ENCODE results near the gene ANTXR1. TPM values are rescaled to one million over a fixed set of nuclear protein-coding genes. Genes with fewer than 3 reads are reported as not detected.

ANTXR1 gene
- total RNA-seq, 1 experiment from 2014 or later, result 37.3 TPM

DNA sequence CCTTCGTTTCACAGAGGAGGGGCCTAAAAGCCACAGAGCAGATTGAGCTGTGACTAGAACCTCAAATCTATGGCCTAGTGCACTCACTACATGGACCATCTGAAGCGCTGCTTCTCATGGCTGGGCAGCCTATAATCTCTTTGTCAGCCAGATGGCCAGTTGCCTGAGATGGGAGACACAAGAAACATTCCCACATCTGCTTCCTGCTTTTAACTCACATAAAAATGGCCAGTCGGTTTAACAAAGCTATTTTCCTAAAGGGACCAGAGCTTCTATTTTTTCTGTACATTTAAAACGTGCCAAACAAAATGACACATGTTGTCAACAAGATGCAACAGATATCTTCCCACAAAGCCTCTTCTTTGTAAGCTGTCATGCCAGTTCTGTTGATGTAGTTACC, 200.2 kb downstream of the ANTXR1 start:
- Histone ChIP-seq H2BK120ac (ENCODE audit: low read depth, low read length, poor library complexity, severe bottlenecking) (no peak overlapping the region), H3T11ph (ENCODE audit: low read length) (no peak overlapping the region), H3K27me3 (ENCODE audit: insufficient read depth, low read length) (no peaks in the 10 kb centered on the region), H3K4me1 (ENCODE audit: insufficient read depth, low read length) (peaks cover 9% of the 10 kb centered on the region; the same call in 1 of the 2 replicates), H2BK5ac (ENCODE audit: insufficient read length, low read length) (no peak overlapping the region), H3K56ac (ENCODE audit: insufficient read length, low read depth, low read length) (no peak overlapping the region), H4K5ac (ENCODE audit: insufficient read length, low read depth, low read length) (no peak overlapping the region), H2BK20ac (ENCODE audit: low read depth, low read length, poor library complexity, severe bottlenecking) (no peak overlapping the region), H3K4ac (ENCODE audit: low read depth, low read length) (no peak overlapping the region), H3K79me1 (ENCODE audit: insufficient read depth, low read depth, low read length, poor library complexity, severe bottlenecking) (no peaks in the 10 kb centered on the region), H4K8ac (replicated peaks; ENCODE audit: insufficient read length, low read depth, low read length) (no peak overlapping the region), H3K27ac (ENCODE audit: insufficient read length, low read depth, low read length) (no peak overlapping the region), H3K79me2 (ENCODE audit: insufficient read depth, low read length) (no peaks in the 10 kb centered on the region), H3K9me3 (ENCODE audit: control insufficient read depth, low read depth, low read length) (no peaks in the 10 kb centered on the region), H3K23ac (ENCODE audit: insufficient read length, low read depth, low read length) (no peak overlapping the region), H2AFZ (ENCODE audit: low read length) (no peak overlapping the region), H4K20me1 (ENCODE audit: control insufficient read depth, insufficient read depth, insufficient read length) (no peaks in the 10 kb centered on the region), H3K9ac (ENCODE audit: extremely low read depth, insufficient read length, low read length) (no peak overlapping the region), H4K91ac (ENCODE audit: insufficient read length, low read depth, low read length) (no peak overlapping the region), H2BK15ac (ENCODE audit: low read depth, low read length) (no peak overlapping the region), H3K23me2 (ENCODE audit: insufficient read length, low read depth, low read length, poor library complexity, severe bottlenecking) (no peaks in the 10 kb centered on the region), H3K18ac (ENCODE audit: insufficient read length, low read depth, low read length) (no peak overlapping the region), H3K14ac (ENCODE audit: insufficient read depth, low read length) (no peak overlapping the region), H2AK5ac (ENCODE audit: insufficient read length, low read length) (no peak overlapping the region), H3K4me2 (ENCODE audit: insufficient read depth, insufficient read length, low read length) (no peak overlapping the region), H2BK12ac (ENCODE audit: insufficient read length, low read depth, low read length) (no peak overlapping the region)
- peaks cover 0 to under 1% of the 10 kb centered on the region in 2 experiments; a peak in 1 of 5 replicates for H3K9me3 Mint-ChIP-seq
- no peak for DNase-seq
- no peaks in the 10 kb centered on the region for H3K27me3 Mint-ChIP-seq (ENCODE audit: low read depth)
- no CpG with 5 or more reads among the region's 4 CpGs for WGBS (ENCODE audit: extremely low coverage, insufficient read length, low lambda C conversion rate)
- TF ChIP-seq, protein P1, sequence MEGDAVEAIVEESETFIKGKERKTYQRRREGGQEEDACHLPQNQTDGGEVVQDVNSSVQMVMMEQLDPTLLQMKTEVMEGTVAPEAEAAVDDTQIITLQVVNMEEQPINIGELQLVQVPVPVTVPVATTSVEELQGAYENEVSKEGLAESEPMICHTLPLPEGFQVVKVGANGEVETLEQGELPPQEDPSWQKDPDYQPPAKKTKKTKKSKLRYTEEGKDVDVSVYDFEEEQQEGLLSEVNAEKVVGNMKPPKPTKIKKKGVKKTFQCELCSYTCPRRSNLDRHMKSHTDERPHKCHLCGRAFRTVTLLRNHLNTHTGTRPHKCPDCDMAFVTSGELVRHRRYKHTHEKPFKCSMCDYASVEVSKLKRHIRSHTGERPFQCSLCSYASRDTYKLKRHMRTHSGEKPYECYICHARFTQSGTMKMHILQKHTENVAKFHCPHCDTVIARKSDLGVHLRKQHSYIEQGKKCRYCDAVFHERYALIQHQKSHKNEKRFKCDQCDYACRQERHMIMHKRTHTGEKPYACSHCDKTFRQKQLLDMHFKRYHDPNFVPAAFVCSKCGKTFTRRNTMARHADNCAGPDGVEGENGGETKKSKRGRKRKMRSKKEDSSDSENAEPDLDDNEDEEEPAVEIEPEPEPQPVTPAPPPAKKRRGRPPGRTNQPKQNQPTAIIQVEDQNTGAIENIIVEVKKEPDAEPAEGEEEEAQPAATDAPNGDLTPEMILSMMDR (conservative IDR thresholded peaks at IDR 0.05), result no peak
- H3K4me1 Mint-ChIP-seq, result peaks cover 3% of the 10 kb centered on the region in 2 experiments; a peak in 1 of 4 replicates
- peaks cover under 1 to 5% (median 4%) of the 10 kb centered on the region in 3 experiments; a peak in 6 of 7 replicates for H3K36me3 Mint-ChIP-seq (ENCODE audit: insufficient read depth in 1 of 3, low read depth in 3 of 3)
- H3K4me3 Mint-ChIP-seq, result no peak overlapping the region
- no peak overlapping the region for H3K27ac Mint-ChIP-seq
